IMR-90 (cell line): ENCODE measurements around the gene ANKMY1. TPM values are rescaled to one million over a fixed set of nuclear protein-coding genes. Genes with fewer than 3 reads are reported as not detected.

Source experiments
- ATAC-seq: fragments of 200-7000 bp; cut with Tn5 transposase; 2 replicates; pipeline ENCODE4 v1.9.1; 2020; ENCODE audit warnings: low read depth, mild to moderate bottlenecking, moderate library complexity
- BruUV-seq: library from RNA; stranded (reverse); fragments of 400-500 nt; replicated peaks from 2 replicates; lab custom pipeline; 2021; lab: Mats Ljungman, UMichigan
- CTCF ChIA-PET: fragments of 300-600 bp; formaldehyde crosslinking; extraction: SDS; loops from one replicate; lab custom pipeline; 2021; ENCODE audit warnings: antibody characterized with exemption; lab: Yijun Ruan, JAX
- POLR2A ChIA-PET: fragments of 300-600 bp; sonication (Branson Sonifier 250); formaldehyde crosslinking; loops from one replicate; lab custom pipeline; 2022; ENCODE audit warnings: antibody characterized with exemption; ENCODE audit not compliant: unreplicated experiment; lab: Charles Lee
- DNase-seq: peaks from one replicate; pipeline ENCODE4 v3.0.0; 2013
- H2AFZ ChIP-seq: replicated peaks from 2 replicates; pipeline ENCODE3; 2013; ENCODE audit warnings: low read length, mild to moderate bottlenecking; ENCODE audit not compliant: poor library complexity
- H2AK5ac ChIP-seq: 2 replicates; pipeline ENCODE4 v1.6.1; 2013; ENCODE audit warnings: low read depth, low read length, inconsistent platforms
- H2AK9ac ChIP-seq: replicated peaks from 2 replicates; pipeline ENCODE3; 2013; ENCODE audit warnings: mild to moderate bottlenecking, low read depth, low read length, moderate library complexity; ENCODE audit not compliant: poor library complexity
- H2BK120ac ChIP-seq: 2 replicates; pipeline ENCODE4 v1.6.1; 2013; ENCODE audit warnings: low read depth, low read length, inconsistent platforms
- H2BK15ac ChIP-seq: 3 replicates; pipeline ENCODE4 v1.6.1; 2013; ENCODE audit warnings: low read depth, low read length, inconsistent platforms
- H2BK20ac ChIP-seq: 2 replicates; pipeline ENCODE4 v1.6.1; 2013; ENCODE audit warnings: low read depth, mild to moderate bottlenecking, inconsistent platforms, low read length, moderate library complexity
- H2BK5ac ChIP-seq: 2 replicates; pipeline ENCODE4 v1.6.1; 2013; ENCODE audit warnings: mild to moderate bottlenecking, low read depth, low read length, inconsistent platforms; ENCODE audit not compliant: poor library complexity, severe bottlenecking
- H3K14ac ChIP-seq: replicated peaks from 2 replicates; pipeline ENCODE4 v1.6.1; 2013; ENCODE audit warnings: low read depth, low read length, inconsistent platforms
- H3K18ac ChIP-seq: 2 replicates; pipeline ENCODE4 v1.6.1; 2013; ENCODE audit warnings: low read depth, low read length, control low read depth
- H3K23ac ChIP-seq: 2 replicates; pipeline ENCODE4 v1.6.1; 2013; ENCODE audit warnings: low read depth, low read length, inconsistent platforms
- H3K27ac ChIP-seq: 2 replicates; pipeline ENCODE4 v1.5.1; 2013; ENCODE audit warnings: mild to moderate bottlenecking, control low read depth, low read length; ENCODE audit not compliant: insufficient read depth
- H3K27me3 ChIP-seq: 2 replicates; pipeline ENCODE4 v1.6.1; 2013; ENCODE audit warnings: low read length; ENCODE audit not compliant: control insufficient read depth, insufficient read depth
- H3K36me3 ChIP-seq: 2 replicates; pipeline ENCODE4 v1.6.1; 2013; ENCODE audit warnings: low read length, mixed read lengths; ENCODE audit not compliant: control insufficient read depth, insufficient read depth
- H3K4ac ChIP-seq: 2 replicates; pipeline ENCODE4 v1.6.1; 2013; ENCODE audit warnings: low read depth, low read length, inconsistent platforms
- H3K4me1 ChIP-seq: 2 replicates; pipeline ENCODE4 v1.6.1; 2013; ENCODE audit warnings: low read length, mixed read lengths; ENCODE audit not compliant: control insufficient read depth, insufficient read depth
- H3K4me2 ChIP-seq: 2 replicates; pipeline ENCODE4 v1.6.1; 2013; ENCODE audit warnings: low read depth, mild to moderate bottlenecking, control low read depth, low read length, moderate library complexity
- H3K4me3 ChIP-seq: 2 replicates; pipeline ENCODE4 v1.5.1; 2013; ENCODE audit warnings: low read depth, mild to moderate bottlenecking, control low read depth, low read length, moderate library complexity; ENCODE audit not compliant: insufficient read depth
- H3K56ac ChIP-seq: 2 replicates; pipeline ENCODE4 v1.6.1; 2013; ENCODE audit warnings: low read length, inconsistent platforms; ENCODE audit not compliant: insufficient read depth; ENCODE audit errors: extremely low read depth
- H3K79me1 ChIP-seq, 2 experiments: 2 replicates each; pipeline ENCODE4 v1.6.1; 2013; ENCODE audit warnings: low read length in 2 of 2, inconsistent platforms in 1 of 2, low read depth in 1 of 2
- H3K9ac ChIP-seq: 2 replicates; pipeline ENCODE4 v1.6.1; 2013; ENCODE audit warnings: low read depth, low read length, control low read depth
- H3K9me1 ChIP-seq: 2 replicates; pipeline ENCODE4 v1.6.1; 2013; ENCODE audit warnings: low read length, inconsistent platforms; ENCODE audit not compliant: insufficient read depth
- H3K9me3 ChIP-seq: 2 replicates; pipeline ENCODE4 v1.6.1; 2013; ENCODE audit warnings: low read length; ENCODE audit not compliant: control insufficient read depth, insufficient read depth
- H4K20me1 ChIP-seq: 2 replicates; pipeline ENCODE4 v1.6.1; 2013; ENCODE audit warnings: low read length, inconsistent platforms; ENCODE audit not compliant: insufficient read depth
- H4K5ac ChIP-seq: 2 replicates; pipeline ENCODE4 v1.6.1; 2013; ENCODE audit warnings: mild to moderate bottlenecking, low read depth, low read length, control low read depth
- H4K8ac ChIP-seq, 2 experiments: 2 replicates each; pipeline ENCODE4 v1.6.1; 2013; ENCODE audit warnings: low read depth in 2 of 2, low read length in 2 of 2, control low read depth in 1 of 2, inconsistent platforms in 1 of 2
- H4K91ac ChIP-seq: 2 replicates; pipeline ENCODE4 v1.6.1; 2013; ENCODE audit warnings: low read depth, low read length, inconsistent platforms; ENCODE audit not compliant: insufficient read depth
- BHLHE40 ChIP-seq: fragments of 150-350 bp; IDR thresholded peaks from 2 replicates; pipeline ENCODE4 v1.6.1; 2016; ENCODE audit warnings: mild to moderate bottlenecking, low read depth, low read length
- CEBPB ChIP-seq: IDR thresholded peaks from 2 replicates; pipeline ENCODE4 v1.6.1; 2012; ENCODE audit warnings: low read depth, low read length, improper control_type of control experiment
- CHD1 ChIP-seq: IDR thresholded peaks from 2 replicates; pipeline ENCODE4 v1.6.1; 2012; ENCODE audit warnings: low read depth, low read length, improper control_type of control experiment
- ELK1 ChIP-seq: fragments of 150-350 bp; IDR thresholded peaks from 2 replicates; pipeline ENCODE4 v1.6.1; 2016; ENCODE audit warnings: low read depth, mild to moderate bottlenecking, low read length, moderate library complexity, borderline replicate concordance
- MAFK ChIP-seq: IDR thresholded peaks from 2 replicates; pipeline ENCODE4 v1.6.1; 2012; ENCODE audit warnings: low read depth, low read length, improper control_type of control experiment
- MAZ ChIP-seq: IDR thresholded peaks from 2 replicates; pipeline ENCODE4 v1.6.1; 2012; ENCODE audit warnings: low read depth, mild to moderate bottlenecking, low read length, improper control_type of control experiment, moderate library complexity, borderline replicate concordance
- MXI1 ChIP-seq: IDR thresholded peaks from 2 replicates; pipeline ENCODE4 v1.6.1; 2012; ENCODE audit warnings: low read depth, mild to moderate bottlenecking, low read length, moderate library complexity, borderline replicate concordance
- POLR2A ChIP-seq: IDR thresholded peaks from 2 replicates; pipeline ENCODE4 v1.6.1; 2012; ENCODE audit warnings: mild to moderate bottlenecking, low read depth, low read length
- RAD21 ChIP-seq: IDR thresholded peaks from 2 replicates; pipeline ENCODE4 v1.6.1; 2012; ENCODE audit warnings: low read length, improper control_type of control experiment
- RCOR1 ChIP-seq: IDR thresholded peaks from 2 replicates; pipeline ENCODE4 v1.6.1; 2012; ENCODE audit warnings: mild to moderate bottlenecking, low read length, improper control_type of control experiment; ENCODE audit not compliant: insufficient replicate concordance
- RFX5 ChIP-seq: IDR thresholded peaks from 2 replicates; pipeline ENCODE4 v1.8.0; 2012; ENCODE audit warnings: low read depth, mild to moderate bottlenecking, low read length, moderate library complexity
- SMC3 ChIP-seq: fragments of 150-350 bp; IDR thresholded peaks from 2 replicates; pipeline ENCODE4 v1.6.1; 2016; ENCODE audit warnings: low read depth, mild to moderate bottlenecking, antibody characterized with exemption, low read length, moderate library complexity
- WGBS, 2 experiments: methylation state at CpG; one replicate each; pipeline versions ENCODE4 v1.1.5 to v1.1.7; 2013; ENCODE audit warnings: missing lambda C conversion rate in 2 of 2; ENCODE audit not compliant: insufficient read length in 1 of 2; ENCODE audit errors: extremely low coverage in 2 of 2; 5-methylcytosine and 5-hydroxymethylcytosine counted together
- dilution Hi-C: fragments of 300-500 bp; cut with HindIII; formaldehyde crosslinking; loops from one replicate; pipeline ENCODE4 v1.14.3; 2018; ENCODE audit warnings: low sequenced_read_pairs; ENCODE audit not compliant: unreplicated experiment
- in situ Hi-C: fragments of 300-500 bp; cut with MboI; formaldehyde crosslinking; loops from 3 replicates; pipeline ENCODE4 v1.14.3; 2019; ENCODE audit warnings: low sequenced_read_pairs, inconsistent platforms, mixed read lengths
- intact Hi-C: fragments of 100-400 bp; cut with micrococcal nuclease; formaldehyde crosslinking; loops from 2 replicates; pipeline ENCODE4 v1.10.0; 2022
- polyA plus RNA-seq, 3 experiments: library from polyadenylated mRNA; depleted of rRNA; stranded (reverse); fragments of >200 nt; gene quantifications; 2 replicates each; pipeline ENCODE4 v1.2.3, GENCODE V29; 2012; ENCODE audit warnings: low replicate concordance in 1 of 3
- total RNA-seq: library from RNA; depleted of rRNA; stranded (reverse); fragments of >200 nt; gene quantifications from 2 replicates; pipeline ENCODE4 v1.2.3, GENCODE V29; 2012
- TF ChIP-seq, protein P1 (sequence below): fragments of 150-350 bp; IDR thresholded peaks from 2 replicates; pipeline ENCODE4 v1.6.1; 2017; ENCODE audit warnings: mild to moderate bottlenecking, antibody characterized with exemption, low read length, low read depth
- TF ChIP-seq, protein P2 (sequence below): conservative IDR thresholded peaks from 2 replicates; pipeline ENCODE4 v1.5.1; 2012; ENCODE audit warnings: mild to moderate bottlenecking, low read depth, low read length, improper control_type of control experiment

Gene ANKMY1
- total and polyA plus RNA-seq, 2 of the 4 experiments (the other 2 are of a cell fraction), result 2.9 to 5.5 TPM

- POLR2A ChIA-PET, result no interaction called here
- no TSS peak for BruUV-seq
- no peak overlapping the region for H2BK15ac ChIP-seq
Measured at GRCh38 chr2:240553956-240554480, 3.8 kb downstream of the ANKMY1 start.

More at GRCh38 chr2:240553956-240554480, 3.8 kb downstream of the ANKMY1 start:
- 100% methylated on average over 3 of the region's 7 CpGs; no CpG with 5 or more reads in 1 of the 2 experiments for WGBS, 2 experiments
- Histone ChIP-seq H4K91ac (no peak overlapping the region), H3K9me3 (no peaks in the 10 kb centered on the region), H3K36me3 (peaks cover 12% of the 10 kb centered on the region), H4K8ac (no peak overlapping the region), H3K9ac (no peak overlapping the region), H3K18ac (no peak overlapping the region), H2AK5ac (no peak overlapping the region), H3K4me1 (peaks cover 2% of the 10 kb centered on the region; the same call in 1 of the 2 replicates), H2BK5ac (no peak overlapping the region), H3K23ac (no peak overlapping the region), H2AFZ (no peak overlapping the region), H3K27me3 (no peaks in the 10 kb centered on the region), H3K4ac (no peak overlapping the region), H3K4me3 (no peak overlapping the region), H3K56ac (no peak overlapping the region), H2AK9ac (no peak overlapping the region), H3K9me1 (peaks cover 19% of the 10 kb centered on the region), H3K4me2 (no peak overlapping the region), H3K27ac (no peak overlapping the region), H2BK20ac (no peak overlapping the region), H2BK120ac (no peak overlapping the region), H3K79me1 (peaks cover 21 to 47% of the 10 kb centered on the region in 2 experiments), H4K5ac (no peak overlapping the region), H4K20me1 (peaks cover 15% of the 10 kb centered on the region), H3K14ac (no peak overlapping the region)
- dilution Hi-C loops, result no loop called here
- no peak for ATAC-seq
- intact Hi-C loops, result no loop called here
- in situ Hi-C loops, result no loop called here
- TF ChIP-seq MXI1 (no peak), CEBPB (no peak), CHD1 (no peak), ELK1 (no peak), SMC3 (no peak), POLR2A (no peak), BHLHE40 (no peak), RCOR1 (no peak), MAFK (no peak), RFX5 (no peak), MAZ (no peak), RAD21 (no peak)
- TF ChIP-seq, protein P1, sequence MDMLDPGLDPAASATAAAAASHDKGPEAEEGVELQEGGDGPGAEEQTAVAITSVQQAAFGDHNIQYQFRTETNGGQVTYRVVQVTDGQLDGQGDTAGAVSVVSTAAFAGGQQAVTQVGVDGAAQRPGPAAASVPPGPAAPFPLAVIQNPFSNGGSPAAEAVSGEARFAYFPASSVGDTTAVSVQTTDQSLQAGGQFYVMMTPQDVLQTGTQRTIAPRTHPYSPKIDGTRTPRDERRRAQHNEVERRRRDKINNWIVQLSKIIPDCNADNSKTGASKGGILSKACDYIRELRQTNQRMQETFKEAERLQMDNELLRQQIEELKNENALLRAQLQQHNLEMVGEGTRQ, result no peak
- TF ChIP-seq, protein P2, sequence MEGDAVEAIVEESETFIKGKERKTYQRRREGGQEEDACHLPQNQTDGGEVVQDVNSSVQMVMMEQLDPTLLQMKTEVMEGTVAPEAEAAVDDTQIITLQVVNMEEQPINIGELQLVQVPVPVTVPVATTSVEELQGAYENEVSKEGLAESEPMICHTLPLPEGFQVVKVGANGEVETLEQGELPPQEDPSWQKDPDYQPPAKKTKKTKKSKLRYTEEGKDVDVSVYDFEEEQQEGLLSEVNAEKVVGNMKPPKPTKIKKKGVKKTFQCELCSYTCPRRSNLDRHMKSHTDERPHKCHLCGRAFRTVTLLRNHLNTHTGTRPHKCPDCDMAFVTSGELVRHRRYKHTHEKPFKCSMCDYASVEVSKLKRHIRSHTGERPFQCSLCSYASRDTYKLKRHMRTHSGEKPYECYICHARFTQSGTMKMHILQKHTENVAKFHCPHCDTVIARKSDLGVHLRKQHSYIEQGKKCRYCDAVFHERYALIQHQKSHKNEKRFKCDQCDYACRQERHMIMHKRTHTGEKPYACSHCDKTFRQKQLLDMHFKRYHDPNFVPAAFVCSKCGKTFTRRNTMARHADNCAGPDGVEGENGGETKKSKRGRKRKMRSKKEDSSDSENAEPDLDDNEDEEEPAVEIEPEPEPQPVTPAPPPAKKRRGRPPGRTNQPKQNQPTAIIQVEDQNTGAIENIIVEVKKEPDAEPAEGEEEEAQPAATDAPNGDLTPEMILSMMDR, result no peak
- no peak for DNase-seq
- CTCF ChIA-PET, result no interaction called here
